Endothelial cell of umbilical vein (primary cell): ENCODE results near the gene ZGLP1. TPM values are rescaled to one million over a fixed set of nuclear protein-coding genes. Genes with fewer than 3 reads are reported as not detected.

ENCODE experiments used
- Bru-seq: library from RNA; stranded (reverse); fragments of 400-500 nt; gene quantifications from one replicate; lab custom pipeline; 2021; lab: Mats Ljungman, UMichigan
- BruChase-seq, 2 experiments: library from RNA; stranded (reverse); fragments of 400-500 nt; gene quantifications; one replicate each; lab custom pipeline; 2021; lab: Mats Ljungman, UMichigan
- BruUV-seq: library from RNA; stranded (reverse); fragments of 400-500 nt; replicated peaks from 2 replicates; lab custom pipeline; 2021; lab: Mats Ljungman, UMichigan
- CTCF ChIA-PET: fragments of 300-600, 350-600 bp; sonication (Branson Sonifier 250); formaldehyde crosslinking; loops from one replicate; lab custom pipeline; 2021; ENCODE audit warnings: antibody characterized with exemption, inconsistent platforms; lab: Charles Lee
- POLR2A ChIA-PET: fragments of 300-600, 350-600 bp; sonication (Branson Sonifier 250); formaldehyde crosslinking; loops from one replicate; lab custom pipeline; 2021; ENCODE audit warnings: antibody characterized with exemption, inconsistent platforms; lab: Charles Lee
- DNase-seq: peaks from one replicate; pipeline ENCODE4 v3.0.0-alpha.2; 2011; ENCODE audit warnings: low read depth, low spot score
- FAIRE-seq: peaks from 2 replicates; lab custom pipeline; 2011; peaks lifted over from hg19 to GRCh38; lab: Jason Lieb, UNC
- H2AFZ ChIP-seq: 2 replicates; pipeline ENCODE4 v1.6.0; 2012; ENCODE audit warnings: low read depth, low read length, control low read depth, inconsistent platforms
- H3K27ac ChIP-seq: 2 replicates; pipeline ENCODE4 v1.5.1; 2011; ENCODE audit warnings: low read depth, mild to moderate bottlenecking, control low read depth, low read length, moderate library complexity; ENCODE audit not compliant: insufficient read depth
- H3K27me3 ChIP-seq, 2 experiments: 2 replicates each; pipeline versions ENCODE4 v1.6.0 to v1.6.1; 2011; ENCODE audit warnings: low read length in 2 of 2, mixed read lengths in 1 of 2; ENCODE audit not compliant: control insufficient read depth in 2 of 2, insufficient read depth in 2 of 2
- H3K36me3 ChIP-seq, 2 experiments: 2 replicates in 1 of 2; 3 replicates in 1 of 2; pipeline ENCODE4 v1.5.1; 2011; ENCODE audit warnings: low read length in 2 of 2, mild to moderate bottlenecking in 1 of 2, moderate library complexity in 1 of 2; ENCODE audit not compliant: control insufficient read depth in 2 of 2, insufficient read depth in 2 of 2; ENCODE audit errors: extremely low read depth in 1 of 2
- H3K4me1 ChIP-seq: 3 replicates; pipeline ENCODE4 v1.5.1; 2011; ENCODE audit warnings: mild to moderate bottlenecking, low read length; ENCODE audit not compliant: control insufficient read depth, insufficient read depth; ENCODE audit errors: extremely low read depth
- H3K4me2 ChIP-seq: 2 replicates; pipeline ENCODE4 v1.6.1; 2011; ENCODE audit warnings: low read length, control low read depth, mixed read lengths; ENCODE audit not compliant: insufficient read depth
- H3K4me3 ChIP-seq, 3 experiments: fragments of 200-600 bp in 1 of 3; sonication (generic), shearing (Covaris generic) in 1 of 3; replicated peaks in 1 of 3; 2 replicates each; pipeline ENCODE4 v1.5.1; 2011 to 2016; ENCODE audit warnings: control low read depth in 3 of 3, low read length in 3 of 3, mild to moderate bottlenecking in 2 of 3, inconsistent platforms in 1 of 3, low read depth in 1 of 3, moderate library complexity in 1 of 3; ENCODE audit not compliant: insufficient read depth in 1 of 3
- H3K79me2 ChIP-seq: 2 replicates; pipeline ENCODE4 v1.6.0; 2012; ENCODE audit warnings: low read length, inconsistent platforms; ENCODE audit not compliant: control insufficient read depth, insufficient read depth
- H3K9ac ChIP-seq: replicated peaks from 2 replicates; pipeline ENCODE3; 2011; ENCODE audit warnings: low read length, control low read depth; ENCODE audit not compliant: insufficient read depth; ENCODE audit errors: extremely low read depth
- H3K9me1 ChIP-seq: replicated peaks from 3 replicates; pipeline ENCODE4 v1.6.0; 2011; ENCODE audit warnings: mild to moderate bottlenecking, low read length; ENCODE audit not compliant: control insufficient read depth, insufficient read depth; ENCODE audit errors: extremely low read depth
- H3K9me3 ChIP-seq: replicated peaks from 2 replicates; pipeline ENCODE4 v1.5.1; 2012; ENCODE audit warnings: low read length, inconsistent platforms; ENCODE audit not compliant: control insufficient read depth, insufficient read depth
- H4K20me1 ChIP-seq: replicated peaks from 2 replicates; pipeline ENCODE3; 2011; ENCODE audit warnings: mild to moderate bottlenecking, low read length; ENCODE audit not compliant: control insufficient read depth, insufficient read depth; ENCODE audit errors: extremely low read depth
- CTCF ChIP-seq, 2 donors: IDR thresholded peaks; 1 replicate in 1 of 2; 2 replicates in 1 of 2; pipeline ENCODE4 v1.5.1; 2011; ENCODE audit warnings: low read length in 2 of 2, mild to moderate bottlenecking in 2 of 2, moderate library complexity in 2 of 2, control low read depth in 1 of 2, inconsistent platforms in 1 of 2, low read depth in 1 of 2; ENCODE audit not compliant: insufficient read depth in 1 of 2; ENCODE audit errors: extremely low read depth in 1 of 2
- EZH2 ChIP-seq: IDR thresholded peaks from 2 replicates; pipeline ENCODE4 v1.6.1; 2012; ENCODE audit warnings: borderline replicate concordance, low read depth, mild to moderate bottlenecking, moderate library complexity, low read length, inconsistent platforms; ENCODE audit not compliant: severe bottlenecking
- FOS ChIP-seq: IDR thresholded peaks from 2 replicates; pipeline ENCODE4 v1.6.1; 2011; ENCODE audit warnings: mild to moderate bottlenecking, low read length, moderate library complexity, borderline replicate concordance; ENCODE audit not compliant: insufficient read depth
- GATA2 ChIP-seq: IDR thresholded peaks from 2 replicates; pipeline ENCODE4 v1.7.0; 2011; ENCODE audit warnings: low read depth, mild to moderate bottlenecking, moderate library complexity, mixed read lengths, low read length; ENCODE audit not compliant: insufficient read length, insufficient read depth
- JUN ChIP-seq: IDR thresholded peaks from 2 replicates; pipeline ENCODE4 v1.6.1; 2011; ENCODE audit warnings: borderline replicate concordance, low read depth; ENCODE audit not compliant: insufficient read length, insufficient read depth
- MAX ChIP-seq: IDR thresholded peaks from 2 replicates; pipeline ENCODE4 v1.6.1; 2011; ENCODE audit not compliant: insufficient read depth, insufficient read length
- MYC ChIP-seq: IDR thresholded peaks from one replicate; pipeline ENCODE4 v1.6.1; 2011; ENCODE audit warnings: mild to moderate bottlenecking, low read depth, low read length
- POLR2A ChIP-seq: IDR thresholded peaks from 2 replicates; pipeline ENCODE4 v1.6.1; 2012; ENCODE audit warnings: low read depth, mild to moderate bottlenecking, control low read depth, low read length
- POLR2AphosphoS5 ChIP-seq: IDR thresholded peaks from 2 replicates; pipeline ENCODE4 v1.6.1; 2012; ENCODE audit warnings: low read depth, mild to moderate bottlenecking, control low read depth, low read length, moderate library complexity; ENCODE audit not compliant: insufficient read depth
- dilution Hi-C: fragments of 300-500 bp; cut with MboI; formaldehyde crosslinking; loops from one replicate; pipeline ENCODE4 v1.15.0; 2019; ENCODE audit warnings: low sequenced_read_pairs; ENCODE audit not compliant: extremely low pct_ligation_motif_present
- intact Hi-C: fragments of 100-400 bp; cut with micrococcal nuclease; formaldehyde crosslinking; loops from one replicate; pipeline ENCODE4 v1.10.0; 2022
- long read RNA-seq: library from polyadenylated mRNA; stranded (forward); transcript quantifications from one replicate; pipeline ENCODE4 v2.0.0, GENCODE V29; 2021
- polyA minus RNA-seq, 3 experiments: library from RNA; depleted of rRNA, polyadenylated mRNA; stranded (reverse); fragments of >200 nt; gene quantifications; 1 replicate in 1 of 3; 2 replicates in 2 of 3; pipeline ENCODE4 v1.2.3, GENCODE V29; 2011
- polyA plus RNA-seq, 4 experiments: library from polyadenylated mRNA; depleted of rRNA in 3 of 4; stranded (reverse) in 3 of 4; unstranded in 1 of 4; fragments of >200 nt; gene quantifications; 2 replicates each; pipeline versions ENCODE4 v1.2.1 to v1.2.3, GENCODE V29; 2011 to 2012; ENCODE audit warnings: missing spikeins in 1 of 4
- total RNA-seq: library from RNA; stranded (reverse); gene quantifications from 2 replicates; pipeline ENCODE4 v1.2.3, GENCODE V29; 2021

The ZGLP1 gene
- total RNA-seq: 2.9 and 5.3 TPM in 2 replicates
- polyA plus RNA-seq: 1.6 and 2.3 TPM in 2 replicates
- polyA plus RNA-seq (2011; cell fraction: cytosol; rRNA removed): 0.57 and 1.4 TPM in 2 replicates
- polyA plus RNA-seq (2011; cell fraction: nucleus; rRNA removed): 9.4 and 10.4 TPM in 2 replicates
- polyA plus RNA-seq (2012): 1.8 and 2.3 TPM in 2 replicates
- polyA minus RNA-seq: 0.21 and 0.46 TPM in 2 replicates
- polyA minus RNA-seq (2011; cell fraction: cytosol; rRNA and poly(A)+ RNA removed): not detected
- polyA minus RNA-seq (2011; cell fraction: nucleus; rRNA and poly(A)+ RNA removed): 0.96 TPM in 1 of 2 replicates, not detected in the other
- Bru-seq, nascent RNA: percentile 15 among the genes with signal in this experiment
- BruChase-seq, experiment 1, labeled RNA remaining after a 6-hour chase: percentile 64 among the genes with signal in this experiment
- percentile 50 among the genes with signal in this experiment for BruChase-seq, experiment 2, labeled RNA remaining after a 2-hour chase
- long read RNA-seq: 0 reads

- POLR2A ChIA-PET: no interaction called here
Measured at GRCh38 chr19:10309423-10309822, at the start of gene ZGLP1. Gene ZGLP1, minus strand, starts transcription at chr19:10309815.

GRCh38 chr19:10356431-10356830 lies 46.8 kb upstream of the ZGLP1 start:
- no peaks in the 10 kb centered on the region for H3K9me3 ChIP-seq
- ChIA-PET POLR2A (no interaction called here), CTCF (interaction anchor here (1.0 to 3.0 kb wide), 4 partner anchors 12 to 98 kb away, joined by 3 to 8 read pairs (median 4); no protein-coding TSS in a partner anchor)
- H3K27me3 ChIP-seq: no peaks in the 10 kb centered on the region
- no peaks in the 10 kb centered on the region for H4K20me1 ChIP-seq
- no peak overlapping the region for H2AFZ ChIP-seq
- DNase-seq (no peak), FAIRE-seq (no peak)
- dilution Hi-C loops: no loop called here
- no peak overlapping the region for H3K9ac ChIP-seq
- H3K36me3 ChIP-seq: peaks cover 14 to 34% of the 10 kb centered on the region in 2 experiments
- no peak overlapping the region for H3K27ac ChIP-seq
- no peaks in the 10 kb centered on the region for H3K9me1 ChIP-seq
- BruUV-seq: no TSS peak
- TF ChIP-seq POLR2AphosphoS5 (no peak), POLR2A (no peak), FOS (no peak), CTCF (IDR thresholded peaks at IDR 0.05; ENCODE audit: extremely low read depth in 1 of 2, insufficient read depth in 1 of 2, low read depth in 1 of 2, low read length in 2 of 2) (no peak), MAX (no peak), JUN (no peak), EZH2 (no peak), MYC (no peak), GATA2 (no peak)
- intact Hi-C loops: no loop called here
- no peaks in the 10 kb centered on the region for H3K79me2 ChIP-seq
- H3K4me1 ChIP-seq: no peaks in the 10 kb centered on the region
- no peak overlapping the region for H3K4me2 ChIP-seq
- H3K4me3 ChIP-seq: no peak overlapping the region

More at GRCh38 chr19:10309423-10309822, at the start of gene ZGLP1:
- Histone ChIP-seq H3K36me3 (peaks cover 0 to 3% of the 10 kb centered on the region in 2 experiments), H3K4me2 (no peak within 1 kb of the TSS), H3K4me3 (no peak within 1 kb of the TSS), H3K9me1 (no peaks in the 10 kb centered on the region), H3K27ac (no peak within 1 kb of the TSS), H2AFZ (no peak within 1 kb of the TSS), H3K9ac (no peak within 1 kb of the TSS), H3K79me2 (no peaks in the 10 kb centered on the region), H3K9me3 (no peaks in the 10 kb centered on the region), H4K20me1 (no peaks in the 10 kb centered on the region), H3K4me1 (no peaks in the 10 kb centered on the region), H3K27me3 (no peaks in the 10 kb centered on the region)
- intact Hi-C loops (no loop called here), dilution Hi-C loops (no loop called here)
- FAIRE-seq (no peak), DNase-seq (no peak)
- BruUV-seq: no TSS peak
- TF ChIP-seq JUN (no peak), POLR2A (no peak), MAX (no peak), MYC (no peak)
- CTCF ChIA-PET: interaction anchor here (1.0 kb wide), 1 partner anchor 20 kb away, joined by 3 read pairs; the partner anchor contains the start of gene ICAM5
